Endothelial cell of umbilical vein (primary cell): ENCODE results near the gene PRSS48. TPM values are rescaled to one million over a fixed set of nuclear protein-coding genes. Genes with fewer than 3 reads are reported as not detected.

Experiments
- BruUV-seq: library from RNA; stranded (reverse); fragments of 400-500 nt; replicated peaks from 2 replicates; lab custom pipeline; 2021; lab: Mats Ljungman, UMichigan
- CTCF ChIA-PET: fragments of 300-600, 350-600 bp; sonication (Branson Sonifier 250); formaldehyde crosslinking; loops from one replicate; lab custom pipeline; 2021; ENCODE audit warnings: antibody characterized with exemption, inconsistent platforms; lab: Charles Lee
- POLR2A ChIA-PET: fragments of 300-600, 350-600 bp; sonication (Branson Sonifier 250); formaldehyde crosslinking; loops from one replicate; lab custom pipeline; 2021; ENCODE audit warnings: antibody characterized with exemption, inconsistent platforms; lab: Charles Lee
- DNase-seq: peaks from one replicate; pipeline ENCODE4 v3.0.0-alpha.2; 2011; ENCODE audit warnings: low read depth, low spot score
- FAIRE-seq: peaks from 2 replicates; lab custom pipeline; 2011; peaks lifted over from hg19 to GRCh38; lab: Jason Lieb, UNC
- H2AFZ ChIP-seq: 2 replicates; pipeline ENCODE4 v1.6.0; 2012; ENCODE audit warnings: low read depth, low read length, control low read depth, inconsistent platforms
- H3K27ac ChIP-seq: 2 replicates; pipeline ENCODE4 v1.5.1; 2011; ENCODE audit warnings: low read depth, mild to moderate bottlenecking, control low read depth, low read length, moderate library complexity; ENCODE audit not compliant: insufficient read depth
- H3K27me3 ChIP-seq, 2 experiments: 2 replicates each; pipeline versions ENCODE4 v1.6.0 to v1.6.1; 2011; ENCODE audit warnings: low read length in 2 of 2, mixed read lengths in 1 of 2; ENCODE audit not compliant: control insufficient read depth in 2 of 2, insufficient read depth in 2 of 2
- H3K36me3 ChIP-seq, 2 experiments: 2 replicates in 1 of 2; 3 replicates in 1 of 2; pipeline ENCODE4 v1.5.1; 2011; ENCODE audit warnings: low read length in 2 of 2, mild to moderate bottlenecking in 1 of 2, moderate library complexity in 1 of 2; ENCODE audit not compliant: control insufficient read depth in 2 of 2, insufficient read depth in 2 of 2; ENCODE audit errors: extremely low read depth in 1 of 2
- H3K4me1 ChIP-seq: 3 replicates; pipeline ENCODE4 v1.5.1; 2011; ENCODE audit warnings: mild to moderate bottlenecking, low read length; ENCODE audit not compliant: control insufficient read depth, insufficient read depth; ENCODE audit errors: extremely low read depth
- H3K4me2 ChIP-seq: 2 replicates; pipeline ENCODE4 v1.6.1; 2011; ENCODE audit warnings: low read length, control low read depth, mixed read lengths; ENCODE audit not compliant: insufficient read depth
- H3K4me3 ChIP-seq, 3 experiments: fragments of 200-600 bp in 1 of 3; sonication (generic), shearing (Covaris generic) in 1 of 3; replicated peaks in 1 of 3; 2 replicates each; pipeline ENCODE4 v1.5.1; 2011 to 2016; ENCODE audit warnings: control low read depth in 3 of 3, low read length in 3 of 3, mild to moderate bottlenecking in 2 of 3, inconsistent platforms in 1 of 3, low read depth in 1 of 3, moderate library complexity in 1 of 3; ENCODE audit not compliant: insufficient read depth in 1 of 3
- H3K79me2 ChIP-seq: 2 replicates; pipeline ENCODE4 v1.6.0; 2012; ENCODE audit warnings: low read length, inconsistent platforms; ENCODE audit not compliant: control insufficient read depth, insufficient read depth
- H3K9ac ChIP-seq: replicated peaks from 2 replicates; pipeline ENCODE3; 2011; ENCODE audit warnings: low read length, control low read depth; ENCODE audit not compliant: insufficient read depth; ENCODE audit errors: extremely low read depth
- H3K9me1 ChIP-seq: replicated peaks from 3 replicates; pipeline ENCODE4 v1.6.0; 2011; ENCODE audit warnings: mild to moderate bottlenecking, low read length; ENCODE audit not compliant: control insufficient read depth, insufficient read depth; ENCODE audit errors: extremely low read depth
- H3K9me3 ChIP-seq: replicated peaks from 2 replicates; pipeline ENCODE4 v1.5.1; 2012; ENCODE audit warnings: low read length, inconsistent platforms; ENCODE audit not compliant: control insufficient read depth, insufficient read depth
- H4K20me1 ChIP-seq: replicated peaks from 2 replicates; pipeline ENCODE3; 2011; ENCODE audit warnings: mild to moderate bottlenecking, low read length; ENCODE audit not compliant: control insufficient read depth, insufficient read depth; ENCODE audit errors: extremely low read depth
- EZH2 ChIP-seq: IDR thresholded peaks from 2 replicates; pipeline ENCODE4 v1.6.1; 2012; ENCODE audit warnings: borderline replicate concordance, low read depth, mild to moderate bottlenecking, moderate library complexity, low read length, inconsistent platforms; ENCODE audit not compliant: severe bottlenecking
- FOS ChIP-seq: IDR thresholded peaks from 2 replicates; pipeline ENCODE4 v1.6.1; 2011; ENCODE audit warnings: mild to moderate bottlenecking, low read length, moderate library complexity, borderline replicate concordance; ENCODE audit not compliant: insufficient read depth
- GATA2 ChIP-seq: IDR thresholded peaks from 2 replicates; pipeline ENCODE4 v1.7.0; 2011; ENCODE audit warnings: low read depth, mild to moderate bottlenecking, moderate library complexity, mixed read lengths, low read length; ENCODE audit not compliant: insufficient read length, insufficient read depth
- JUN ChIP-seq: IDR thresholded peaks from 2 replicates; pipeline ENCODE4 v1.6.1; 2011; ENCODE audit warnings: borderline replicate concordance, low read depth; ENCODE audit not compliant: insufficient read length, insufficient read depth
- MYC ChIP-seq: IDR thresholded peaks from one replicate; pipeline ENCODE4 v1.6.1; 2011; ENCODE audit warnings: mild to moderate bottlenecking, low read depth, low read length
- POLR2A ChIP-seq: IDR thresholded peaks from 2 replicates; pipeline ENCODE4 v1.6.1; 2012; ENCODE audit warnings: low read depth, mild to moderate bottlenecking, control low read depth, low read length
- POLR2AphosphoS5 ChIP-seq: IDR thresholded peaks from 2 replicates; pipeline ENCODE4 v1.6.1; 2012; ENCODE audit warnings: low read depth, mild to moderate bottlenecking, control low read depth, low read length, moderate library complexity; ENCODE audit not compliant: insufficient read depth
- dilution Hi-C: fragments of 300-500 bp; cut with MboI; formaldehyde crosslinking; loops from one replicate; pipeline ENCODE4 v1.15.0; 2019; ENCODE audit warnings: low sequenced_read_pairs; ENCODE audit not compliant: extremely low pct_ligation_motif_present
- intact Hi-C: fragments of 100-400 bp; cut with micrococcal nuclease; formaldehyde crosslinking; loops from one replicate; pipeline ENCODE4 v1.10.0; 2022
- polyA plus RNA-seq, 4 experiments: library from polyadenylated mRNA; depleted of rRNA in 3 of 4; stranded (reverse) in 3 of 4; unstranded in 1 of 4; fragments of >200 nt; gene quantifications; 2 replicates each; pipeline versions ENCODE4 v1.2.1 to v1.2.3, GENCODE V29; 2011 to 2012; ENCODE audit warnings: missing spikeins in 1 of 4
- total RNA-seq: library from RNA; stranded (reverse); gene quantifications from 2 replicates; pipeline ENCODE4 v1.2.3, GENCODE V29; 2021
- TF ChIP-seq, protein P1 (sequence below), 2 donors: IDR thresholded peaks; 1 replicate in 1 of 2; 2 replicates in 1 of 2; pipeline ENCODE4 v1.5.1; 2011; ENCODE audit warnings: low read length in 2 of 2, mild to moderate bottlenecking in 2 of 2, moderate library complexity in 2 of 2, control low read depth in 1 of 2, inconsistent platforms in 1 of 2, low read depth in 1 of 2; ENCODE audit not compliant: insufficient read depth in 1 of 2; ENCODE audit errors: extremely low read depth in 1 of 2
- TF ChIP-seq, protein P2 (sequence below): IDR thresholded peaks from 2 replicates; pipeline ENCODE4 v1.6.1; 2011; ENCODE audit not compliant: insufficient read depth, insufficient read length

Gene PRSS48
- total and polyA plus RNA-seq, 2 donors (not counting 3 experiments of a cell fraction or from before 2014, with no cell fraction given) = not detected

DNA sequence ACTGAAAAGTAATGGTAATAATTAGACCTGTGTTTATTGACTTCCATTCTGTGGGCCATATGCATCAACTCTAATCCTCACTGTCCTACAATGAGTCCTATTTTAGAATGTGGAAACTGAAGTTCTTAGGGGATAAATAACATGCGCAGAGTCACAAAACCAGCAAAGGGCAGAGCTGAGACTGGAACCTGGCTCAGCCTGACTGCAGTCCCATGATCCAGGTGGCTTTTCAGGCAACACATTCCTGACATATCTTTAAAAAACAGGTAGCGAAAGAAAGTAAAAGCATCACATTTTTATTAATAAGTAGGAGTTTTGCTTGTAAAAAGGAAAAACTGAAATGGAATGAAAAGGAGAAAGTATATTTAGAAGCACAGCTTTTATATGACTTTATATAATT is 34.7 kb upstream of the PRSS48 start:
- no peak overlapping the region for H3K27ac ChIP-seq
- H4K20me1 ChIP-seq = no peaks in the 10 kb centered on the region
- intact Hi-C loops (no loop called here), dilution Hi-C loops (no loop called here)
- no peak overlapping the region for H3K9ac ChIP-seq
- no TSS peak for BruUV-seq
- H2AFZ ChIP-seq = no peak overlapping the region
- no peak overlapping the region for H3K4me3 ChIP-seq
- ChIA-PET POLR2A (no interaction called here), CTCF (interaction anchor here (0.8 to 1.5 kb wide), 3 partner anchors 32 to 125 kb away, joined by 3 to 4 read pairs (median 3); no protein-coding TSS in a partner anchor)
- DNase-seq (no peak), FAIRE-seq (no peak)
- H3K9me1 ChIP-seq = no peaks in the 10 kb centered on the region
- no peaks in the 10 kb centered on the region for H3K27me3 ChIP-seq
- H3K4me2 ChIP-seq = no peak overlapping the region
- H3K79me2 ChIP-seq = peaks cover 2% of the 10 kb centered on the region
- H3K4me1 ChIP-seq = no peaks in the 10 kb centered on the region
- TF ChIP-seq MYC = no peak
- TF ChIP-seq POLR2A = no peak
- TF ChIP-seq EZH2 = no peak
- no peak for TF ChIP-seq POLR2AphosphoS5
- no peak for TF ChIP-seq FOS
- TF ChIP-seq, protein P1, sequence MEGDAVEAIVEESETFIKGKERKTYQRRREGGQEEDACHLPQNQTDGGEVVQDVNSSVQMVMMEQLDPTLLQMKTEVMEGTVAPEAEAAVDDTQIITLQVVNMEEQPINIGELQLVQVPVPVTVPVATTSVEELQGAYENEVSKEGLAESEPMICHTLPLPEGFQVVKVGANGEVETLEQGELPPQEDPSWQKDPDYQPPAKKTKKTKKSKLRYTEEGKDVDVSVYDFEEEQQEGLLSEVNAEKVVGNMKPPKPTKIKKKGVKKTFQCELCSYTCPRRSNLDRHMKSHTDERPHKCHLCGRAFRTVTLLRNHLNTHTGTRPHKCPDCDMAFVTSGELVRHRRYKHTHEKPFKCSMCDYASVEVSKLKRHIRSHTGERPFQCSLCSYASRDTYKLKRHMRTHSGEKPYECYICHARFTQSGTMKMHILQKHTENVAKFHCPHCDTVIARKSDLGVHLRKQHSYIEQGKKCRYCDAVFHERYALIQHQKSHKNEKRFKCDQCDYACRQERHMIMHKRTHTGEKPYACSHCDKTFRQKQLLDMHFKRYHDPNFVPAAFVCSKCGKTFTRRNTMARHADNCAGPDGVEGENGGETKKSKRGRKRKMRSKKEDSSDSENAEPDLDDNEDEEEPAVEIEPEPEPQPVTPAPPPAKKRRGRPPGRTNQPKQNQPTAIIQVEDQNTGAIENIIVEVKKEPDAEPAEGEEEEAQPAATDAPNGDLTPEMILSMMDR (IDR thresholded peaks at IDR 0.05; ENCODE audit: extremely low read depth in 1 of 2, insufficient read depth in 1 of 2, low read depth in 1 of 2, low read length in 2 of 2) = no peak
- TF ChIP-seq, protein P2, sequence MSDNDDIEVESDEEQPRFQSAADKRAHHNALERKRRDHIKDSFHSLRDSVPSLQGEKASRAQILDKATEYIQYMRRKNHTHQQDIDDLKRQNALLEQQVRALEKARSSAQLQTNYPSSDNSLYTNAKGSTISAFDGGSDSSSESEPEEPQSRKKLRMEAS = no peak
- TF ChIP-seq JUN = no peak
- no peak for TF ChIP-seq GATA2
- no peaks in the 10 kb centered on the region for H3K9me3 ChIP-seq
- H3K36me3 ChIP-seq = no peaks in the 10 kb centered on the region
